HG03039 (cell line): ENCODE results near the gene CT45A5.
"Not testable (repeated sequence)": the region's sequence is repeated elsewhere in the genome, so short reads cannot be mapped to it uniquely, and the experiment has no call there.

Experiments
- ATAC-seq: cut with Tn5 transposase; IDR thresholded peaks from one replicate; pipeline ENCODE4 v1.9.1; 2021; ENCODE audit warnings: mild to moderate bottlenecking, moderate library complexity; ENCODE audit not compliant: unreplicated experiment

CT45A5 gene

GRCh38 chrX:135785403-135785802 is at the start of gene CT45A5:
TSS of gene CT45A5 (minus strand) at chrX:135785503. CDS start at chrX:135781729, 3,774 bp downstream.
- ATAC-seq, result not testable (repeated sequence)

- ATAC-seq, result not testable (repeated sequence)
Measured at GRCh38 chrX:135819912-135820311, 34.6 kb upstream of the CT45A5 start, which contains the start of gene CT45A2. TSS of gene CT45A2 (minus strand) at chrX:135820012. CDS start at chrX:135816265, 3,747 bp downstream.

- ATAC-seq, result not testable (repeated sequence)
Measured at GRCh38 chrX:135802687-135803086, 17.4 kb upstream of the CT45A5 start, which contains the start of gene CT45A6. TSS of gene CT45A6 (minus strand) at chrX:135802787. CDS start at chrX:135798993, 3,794 bp downstream.

- not testable (repeated sequence) for ATAC-seq
Measured at GRCh38 chrX:135768091-135768490, 17.2 kb downstream of the CT45A5 start, which contains the start of gene CT45A3. TSS of gene CT45A3 (minus strand) at chrX:135768191. CDS start at chrX:135764444, 3,747 bp downstream.

GRCh38 chrX:135744739-135745138 is 40.6 kb downstream of the CT45A5 start:
- ATAC-seq, result not testable (repeated sequence)

- ATAC-seq, result no peak
Measured at GRCh38 chrX:135741192-135741715, 44.0 kb downstream of the CT45A5 start.

- ATAC-seq, result no peak
Measured at GRCh38 chrX:135740681-135741149, 44.6 kb downstream of the CT45A5 start.

- no peak for ATAC-seq
Measured at GRCh38 chrX:135737366-135738071, 47.8 kb downstream of the CT45A5 start.

GRCh38 chrX:135734666-135735065 is 50.6 kb downstream of the CT45A5 start:
- ATAC-seq, result not testable (repeated sequence)
